Superior temporal gyrus (tissue), 1 donor: ENCODE data around the gene CTNNA1.
"Not testable (repeated sequence)": the region's sequence is repeated elsewhere in the genome, so short reads cannot be mapped to it uniquely, and the experiment has no call there.

Experiments used
- DNase-seq: peaks from one replicate; pipeline ENCODE4 v3.0.0-alpha.2; 2016; ENCODE audit errors: extremely low spot score

CTNNA1 gene

GRCh38 chr5:138752951-138753793 is at the start of gene CTNNA1:
Gene CTNNA1 (plus strand): TSS chr5:138753425. CDS start chr5:138781925, 28,500 bp downstream.
- no peak for DNase-seq

- DNase-seq = not testable (repeated sequence)
Measured at GRCh38 chr5:138703777-138704176, 49.4 kb upstream of the CTNNA1 start.

- no peak for DNase-seq
Measured at GRCh38 chr5:138705007-138705406, 48.2 kb upstream of the CTNNA1 start.

- no peak for DNase-seq
Measured at GRCh38 chr5:138705567-138705966, 47.7 kb upstream of the CTNNA1 start.

GRCh38 chr5:138706655-138707480 is 46.4 kb upstream of the CTNNA1 start:
- DNase-seq = no peak

GRCh38 chr5:138708791-138709190 is 44.4 kb upstream of the CTNNA1 start:
- no peak for DNase-seq

- DNase-seq = no peak
Measured at GRCh38 chr5:138709202-138709601, 44.0 kb upstream of the CTNNA1 start.

GRCh38 chr5:138711087-138711486 is 42.1 kb upstream of the CTNNA1 start:
- no peak for DNase-seq

- no peak for DNase-seq
Measured at GRCh38 chr5:138711811-138712210, 41.4 kb upstream of the CTNNA1 start.

GRCh38 chr5:138712324-138712723 is 40.9 kb upstream of the CTNNA1 start:
- DNase-seq = no peak

GRCh38 chr5:138712791-138713190 is 40.4 kb upstream of the CTNNA1 start:
- no peak for DNase-seq

GRCh38 chr5:138713247-138713646 is 40.0 kb upstream of the CTNNA1 start:
- DNase-seq = no peak

- no peak for DNase-seq
Measured at GRCh38 chr5:138714694-138715093, 38.5 kb upstream of the CTNNA1 start.

- DNase-seq = not testable (repeated sequence)
Measured at GRCh38 chr5:138715931-138716432, 37.2 kb upstream of the CTNNA1 start.

GRCh38 chr5:138716456-138716924 is 36.7 kb upstream of the CTNNA1 start:
- DNase-seq = no peak

GRCh38 chr5:138717399-138717798 is 35.8 kb upstream of the CTNNA1 start:
- DNase-seq = no peak

GRCh38 chr5:138719811-138720210 is 33.4 kb upstream of the CTNNA1 start:
- no peak for DNase-seq

GRCh38 chr5:138720840-138721239 is 32.4 kb upstream of the CTNNA1 start:
- no peak for DNase-seq

- no peak for DNase-seq
Measured at GRCh38 chr5:138721979-138722378, 31.2 kb upstream of the CTNNA1 start.

GRCh38 chr5:138722544-138723177 is 30.6 kb upstream of the CTNNA1 start:
- no peak for DNase-seq

GRCh38 chr5:138724470-138725146 is 28.6 kb upstream of the CTNNA1 start:
- no peak for DNase-seq
